Measurements from ENCODE around the gene CXCL8.

The CXCL8 gene

GRCh38 chr4:73718375-73719373 lies 21.7 kb upstream of the CXCL8 start:
- no peak for DNase-seq (ENCODE audit: low read depth, low spot score)

- DNase-seq (ENCODE audit: low read depth, low spot score) = no peak
These were observed 18.9 kb upstream of the CXCL8 start for GRCh38 chr4:73721435-73721834.

GRCh38 chr4:73721909-73722308 lies 18.5 kb upstream of the CXCL8 start:
- no peak for DNase-seq (ENCODE audit: low read depth, low spot score)

GRCh38 chr4:73723023-73723422 lies 17.3 kb upstream of the CXCL8 start:
- no peak for DNase-seq (ENCODE audit: low read depth, low spot score)

GRCh38 chr4:73723928-73724327 lies 16.4 kb upstream of the CXCL8 start:
- DNase-seq (ENCODE audit: low read depth, low spot score) = no peak

- DNase-seq (ENCODE audit: low read depth, low spot score) = no peak
These were observed 14.9 kb upstream of the CXCL8 start for GRCh38 chr4:73725510-73725909.

- no peak for DNase-seq (ENCODE audit: low read depth, low spot score)
These were observed 14.4 kb upstream of the CXCL8 start for GRCh38 chr4:73725985-73726384.

- no peak for DNase-seq (ENCODE audit: low read depth, low spot score)
These were observed 12.7 kb upstream of the CXCL8 start for GRCh38 chr4:73727685-73728084.

GRCh38 chr4:73728091-73728741 lies 12.2 kb upstream of the CXCL8 start:
- no peak for DNase-seq (ENCODE audit: low read depth, low spot score)

- DNase-seq (ENCODE audit: low read depth, low spot score) = no peak
These were observed 10.7 kb upstream of the CXCL8 start for GRCh38 chr4:73729534-73730165.

GRCh38 chr4:73730292-73730691 lies 10.1 kb upstream of the CXCL8 start:
- DNase-seq (ENCODE audit: low read depth, low spot score) = no peak

GRCh38 chr4:73730867-73731266 lies 9.5 kb upstream of the CXCL8 start:
- DNase-seq (ENCODE audit: low read depth, low spot score) = no peak

- DNase-seq (ENCODE audit: low read depth, low spot score) = no peak
These were observed 8.3 kb upstream of the CXCL8 start for GRCh38 chr4:73731968-73732610.

GRCh38 chr4:73732759-73733431 lies 7.5 kb upstream of the CXCL8 start:
- DNase-seq (ENCODE audit: low read depth, low spot score) = no peak

- DNase-seq (ENCODE audit: low read depth, low spot score) = no peak
These were observed 5.8 kb upstream of the CXCL8 start for GRCh38 chr4:73734530-73735001.

GRCh38 chr4:73735231-73735630 lies 5.1 kb upstream of the CXCL8 start:
- no peak for DNase-seq (ENCODE audit: low read depth, low spot score)

- DNase-seq (ENCODE audit: low read depth, low spot score) = no peak
These were observed 821 bp downstream of the CXCL8 start for GRCh38 chr4:73741031-73741749.

GRCh38 chr4:73741750-73742489 lies 1.6 kb downstream of the CXCL8 start:
- no peak for DNase-seq (ENCODE audit: low read depth, low spot score)

- no peak for DNase-seq (ENCODE audit: low read depth, low spot score)
These were observed 2.3 kb downstream of the CXCL8 start for GRCh38 chr4:73742490-73743160.
